CD4-positive, alpha-beta T cell treated with Interleukin-6 at 100 ng/mL for 8 hours (primary cell): ENCODE data around the gene SC5D.
A peak's percentile ranks its signal among the peaks of the same experiment; 100 is the strongest.

Experiments
- DNase-seq: peaks from one replicate; pipeline ENCODE4 v3.0.0-alpha.2; 2020; ENCODE audit warnings: mixed read lengths, low spot score

SC5D gene

DNA sequence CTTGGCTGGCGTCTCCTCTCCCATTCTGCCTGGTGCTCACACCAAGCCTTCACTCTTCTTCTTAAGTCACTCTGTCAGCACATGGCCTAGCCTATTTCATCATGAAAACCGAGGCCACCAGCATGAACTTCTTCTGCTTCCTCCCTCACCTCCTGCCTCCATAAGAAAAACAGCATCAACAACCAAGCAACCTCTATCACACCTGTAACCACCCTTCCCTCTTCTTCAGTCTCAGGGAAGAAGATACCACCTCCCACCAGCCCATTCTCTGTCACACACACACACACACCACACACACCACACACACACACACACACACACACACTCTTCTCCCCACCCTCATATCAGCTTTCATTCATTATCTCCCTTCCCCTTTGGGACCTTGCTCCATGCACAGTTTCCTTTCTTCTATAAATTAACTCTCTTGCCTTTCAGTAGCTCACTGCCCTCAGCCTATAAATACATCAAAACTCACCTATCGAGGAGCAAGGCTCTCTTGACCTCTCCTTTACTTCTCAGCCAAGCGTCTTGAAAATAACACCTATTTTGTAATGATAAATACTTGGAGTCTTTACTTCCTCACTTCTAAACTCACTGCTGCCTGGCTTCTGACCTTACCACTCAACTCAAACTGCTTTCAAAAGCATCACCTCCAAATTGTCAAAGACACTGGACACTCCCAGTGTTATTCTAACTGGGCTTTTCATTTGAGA is 36.6 kb downstream of the SC5D start:
- peak; percentile 15 for DNase-seq

DNA sequence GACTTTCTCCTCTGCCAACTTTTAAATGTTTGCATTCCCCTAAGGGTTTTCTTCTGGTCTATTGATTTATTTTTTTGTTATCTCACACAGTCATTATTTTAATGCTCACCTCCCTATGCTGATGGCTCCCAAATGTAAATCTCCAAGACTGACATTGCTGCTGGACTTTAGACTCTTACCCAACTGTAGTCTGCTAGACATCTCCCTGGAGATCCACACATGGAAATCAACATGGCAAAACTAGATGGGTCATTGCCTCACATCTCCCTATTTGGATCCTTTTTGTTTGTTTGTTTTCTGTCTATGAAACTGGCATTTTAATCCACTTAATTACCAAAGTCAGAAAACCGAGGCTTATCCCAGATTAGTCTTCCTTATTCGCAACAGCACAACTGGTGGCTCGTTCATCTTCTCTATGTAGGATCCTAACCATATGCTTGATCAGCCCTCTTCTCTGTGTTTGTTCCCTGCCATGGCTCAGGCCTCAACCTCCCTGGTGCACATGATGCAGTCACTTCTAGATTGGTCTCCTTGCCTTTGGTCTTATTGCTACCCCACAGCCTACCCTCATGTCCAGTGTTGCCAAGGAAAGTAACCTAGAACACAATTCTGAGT is 37.3 kb downstream of the SC5D start:
- DNase-seq = no peak

DNA sequence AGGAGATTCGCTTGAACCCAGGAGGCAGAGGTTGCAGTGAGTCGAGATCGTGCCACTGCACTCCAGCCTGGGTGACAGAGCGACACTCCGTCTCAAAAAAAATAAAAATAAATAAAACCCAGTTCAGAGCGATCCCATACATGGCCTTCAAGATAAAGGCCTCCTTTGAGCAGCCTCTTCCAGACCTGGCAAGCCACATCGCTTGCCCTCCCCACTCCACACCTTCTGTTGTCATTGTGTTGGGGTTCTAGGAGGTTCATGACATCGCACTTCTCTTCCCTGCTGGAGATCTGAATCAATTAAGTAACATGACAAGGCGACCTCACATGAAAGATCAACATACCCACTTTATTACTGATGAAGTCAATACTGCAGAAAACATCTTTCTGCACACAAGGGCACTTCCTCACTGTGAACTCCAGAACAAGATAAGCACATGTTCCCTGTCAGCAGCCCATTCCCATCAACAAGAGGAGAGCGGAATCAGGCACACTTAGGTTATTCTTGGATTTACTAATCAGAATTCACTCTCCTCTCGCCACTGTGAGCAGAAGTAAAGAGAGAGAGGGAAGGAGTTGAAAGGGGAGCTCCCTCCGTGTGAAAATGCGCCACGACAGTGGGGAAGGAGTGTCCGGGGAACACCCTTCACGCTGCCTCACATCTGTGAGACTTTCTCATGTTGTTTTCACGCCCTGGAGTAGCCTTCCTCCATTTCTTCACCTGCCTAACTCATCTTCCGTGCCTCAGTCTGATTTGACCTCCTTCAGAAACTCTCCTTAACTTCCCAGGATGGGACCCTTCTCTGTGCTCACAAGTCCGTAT is 38.3 kb downstream of the SC5D start:
- DNase-seq = no peak

DNA sequence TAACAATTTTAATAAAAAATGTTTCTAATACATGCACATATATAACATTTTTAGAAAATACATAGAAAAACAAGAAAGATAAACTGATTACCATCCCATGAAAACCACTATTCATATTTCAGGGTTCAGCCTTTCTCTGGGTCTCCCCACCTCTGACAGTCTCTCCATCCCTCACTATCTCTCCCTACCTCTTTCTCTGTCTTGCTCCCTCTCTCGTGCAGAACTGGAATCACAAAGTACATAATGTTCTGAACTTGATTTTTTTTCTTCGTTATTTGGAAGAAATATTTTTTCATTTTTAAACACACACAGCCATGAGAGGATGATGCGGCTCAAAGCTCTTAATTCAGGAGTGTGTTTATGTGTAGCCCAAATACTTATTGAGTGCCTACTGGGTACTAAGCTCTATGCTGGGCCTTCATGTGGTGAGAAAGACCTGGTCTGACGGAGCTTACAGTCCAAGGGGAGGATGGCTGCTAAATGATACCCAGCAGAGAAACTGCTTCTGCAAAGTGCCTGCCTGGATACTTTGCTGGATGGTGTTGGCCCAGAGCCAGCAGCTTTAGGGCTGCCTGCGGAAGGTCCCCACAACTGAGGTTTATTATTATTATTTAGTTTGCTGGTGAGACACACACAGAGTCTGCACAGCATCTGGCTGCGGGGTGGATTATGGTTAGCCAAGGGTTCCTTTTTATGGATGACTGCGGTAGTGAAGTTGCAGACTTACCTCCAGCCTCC is 42.6 kb downstream of the SC5D start:
- no peak for DNase-seq

DNA sequence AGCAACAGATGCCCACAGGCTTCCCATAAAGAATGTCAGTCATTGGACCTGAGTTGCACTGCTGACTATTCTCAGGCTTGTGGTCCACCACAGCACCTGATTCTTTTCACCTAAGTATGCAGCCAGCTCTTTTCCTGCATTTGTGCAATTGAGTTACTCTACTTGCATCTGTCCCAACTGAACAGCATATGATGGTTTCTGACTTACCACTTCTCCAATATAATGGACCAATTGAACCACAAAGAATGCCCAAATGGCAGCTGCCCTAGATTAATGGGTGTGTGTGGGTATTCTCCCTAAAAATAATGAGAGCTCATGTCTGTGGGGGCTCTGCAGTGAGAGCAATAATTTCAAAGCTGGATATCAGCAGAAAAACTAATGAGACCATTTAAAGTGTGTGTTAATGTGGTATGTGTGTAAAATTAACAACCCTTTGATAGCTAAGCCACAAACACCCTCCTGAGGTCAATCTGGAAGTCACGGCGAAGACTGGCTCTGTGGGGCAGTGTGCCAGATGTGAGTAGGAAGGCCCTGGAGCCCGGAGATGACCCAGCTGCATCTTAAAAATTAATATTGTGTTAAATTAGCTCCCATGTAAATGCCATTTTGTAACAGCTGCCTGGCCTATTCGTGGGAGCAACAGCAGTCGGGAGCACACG is 43.8 kb downstream of the SC5D start:
- no peak for DNase-seq

DNA sequence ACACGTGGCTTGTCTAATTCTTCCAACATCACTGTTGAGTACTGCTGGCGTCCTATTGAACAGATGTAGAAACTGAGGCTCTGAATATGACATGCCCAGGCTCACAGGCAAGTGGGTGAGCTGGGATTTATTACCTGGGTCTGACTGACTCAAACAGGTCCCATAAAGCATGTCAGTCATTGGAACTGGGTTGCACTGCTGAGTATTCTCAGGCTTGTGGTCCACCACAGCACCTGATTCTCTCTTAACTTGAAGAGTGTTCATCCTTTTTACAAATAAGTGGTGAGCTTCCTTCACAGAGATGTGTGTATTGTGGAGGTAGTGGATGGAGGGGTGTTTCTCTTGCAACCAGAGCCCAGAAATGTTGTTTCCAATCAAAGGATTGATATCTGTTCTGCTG is 44.5 kb downstream of the SC5D start:
- DNase-seq = no peak

DNA sequence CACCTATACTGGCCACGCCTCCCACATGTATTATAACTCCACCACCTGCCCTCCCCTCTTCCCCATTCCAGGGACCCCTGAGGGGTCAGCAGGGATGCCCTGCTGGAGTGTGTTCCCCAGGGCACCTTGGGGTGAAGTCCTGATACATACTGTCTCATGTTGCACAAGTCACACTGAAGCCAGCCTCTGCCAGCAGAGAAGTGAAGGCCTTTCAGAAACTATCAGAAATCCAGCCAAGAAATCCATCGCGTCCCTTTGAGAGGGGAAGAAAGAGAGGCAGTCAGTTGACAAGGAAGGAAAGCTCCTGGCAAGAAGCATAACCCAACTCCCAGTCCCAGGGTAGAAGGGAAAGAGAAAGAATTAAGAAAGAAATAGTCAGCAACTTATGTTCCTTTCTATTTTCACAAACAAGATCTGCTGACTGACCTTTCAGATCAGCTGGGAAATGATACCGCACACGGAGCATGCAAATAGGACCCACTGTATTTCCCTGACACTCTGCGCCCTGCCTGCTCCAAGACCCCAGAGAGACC is 45.2 kb downstream of the SC5D start:
- no peak for DNase-seq

DNA sequence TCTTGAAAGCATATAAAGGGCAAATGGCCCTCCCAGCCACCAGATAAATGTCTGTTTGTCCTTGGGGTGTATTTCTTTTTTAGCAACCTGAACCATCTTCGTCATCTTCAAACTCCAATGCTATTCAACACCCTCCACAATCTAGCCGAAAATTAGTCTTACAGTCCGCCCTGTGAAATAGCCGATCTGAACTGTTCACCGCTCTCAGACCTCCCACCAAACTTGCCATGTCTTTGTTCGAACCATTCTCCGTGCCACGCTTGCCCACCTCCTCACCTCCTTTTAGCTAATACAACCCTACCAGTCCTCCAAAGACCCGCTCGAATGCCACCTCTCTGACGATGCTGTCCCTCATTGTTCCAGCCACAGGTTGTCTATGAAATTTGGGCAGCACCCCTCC is 46.0 kb downstream of the SC5D start:
- no peak for DNase-seq

DNA sequence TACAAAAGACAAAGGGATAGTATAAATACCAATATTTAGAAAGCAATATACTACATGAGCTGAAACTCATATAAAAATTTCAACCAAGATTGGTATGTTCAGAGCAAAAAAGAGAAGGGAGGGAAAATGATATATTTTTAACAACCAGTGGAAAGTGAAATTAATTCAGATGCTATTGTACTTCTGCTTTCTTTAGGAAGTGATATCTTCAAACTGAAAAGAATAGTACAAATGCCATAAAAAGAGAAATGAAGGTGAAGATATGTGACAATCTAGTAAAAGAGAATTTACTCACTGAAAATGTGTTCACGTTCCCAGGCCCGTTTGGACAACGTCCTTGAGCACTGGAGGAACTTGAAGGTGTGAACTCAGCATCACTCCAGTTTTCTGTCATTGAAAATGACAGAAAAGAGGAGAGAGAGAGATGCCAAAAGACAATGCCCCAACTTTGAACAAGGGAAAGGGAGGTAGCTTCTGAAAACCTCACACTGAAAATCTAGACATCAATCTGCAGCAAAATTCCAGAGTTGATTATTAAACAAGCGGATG is 47.5 kb downstream of the SC5D start:
- DNase-seq = no peak

DNA sequence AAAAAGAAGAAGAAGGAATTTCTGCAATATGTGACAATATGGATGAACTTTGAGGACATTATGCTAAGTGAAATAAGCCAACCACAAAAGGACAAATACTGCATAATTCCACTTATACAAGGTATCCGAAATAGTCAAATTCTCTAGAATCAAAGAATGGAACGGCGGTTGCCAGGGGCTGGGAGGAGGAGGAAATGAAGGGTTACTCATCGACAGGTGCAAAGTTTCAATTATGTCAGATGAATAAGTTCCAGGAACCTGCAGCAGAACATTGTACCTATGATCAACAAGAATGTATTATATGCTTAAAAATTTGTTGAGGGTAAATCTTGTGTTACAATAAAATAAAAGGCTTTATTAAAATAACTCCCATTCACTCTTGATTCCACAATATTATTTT is 49.0 kb downstream of the SC5D start:
- DNase-seq = no peak

DNA sequence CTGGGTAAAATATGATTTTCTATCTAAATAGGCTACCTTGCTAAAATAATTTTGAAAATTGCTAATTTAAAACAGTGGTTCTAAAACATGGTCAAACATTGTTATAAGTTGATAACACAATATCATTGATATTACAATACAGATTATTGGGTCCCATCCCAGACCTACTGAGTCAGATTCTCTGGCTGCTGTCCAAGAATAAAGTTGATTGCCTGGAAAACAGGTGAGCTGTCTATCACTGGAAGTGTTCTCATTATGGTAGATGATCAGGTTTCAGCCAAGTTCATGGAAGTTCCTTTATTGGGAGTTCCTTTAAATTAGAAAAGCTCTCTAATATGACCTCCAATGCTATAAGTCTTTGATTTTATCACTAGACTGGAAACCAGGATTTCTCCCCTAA is 52.3 kb downstream of the SC5D start:
- DNase-seq = no peak

DNA sequence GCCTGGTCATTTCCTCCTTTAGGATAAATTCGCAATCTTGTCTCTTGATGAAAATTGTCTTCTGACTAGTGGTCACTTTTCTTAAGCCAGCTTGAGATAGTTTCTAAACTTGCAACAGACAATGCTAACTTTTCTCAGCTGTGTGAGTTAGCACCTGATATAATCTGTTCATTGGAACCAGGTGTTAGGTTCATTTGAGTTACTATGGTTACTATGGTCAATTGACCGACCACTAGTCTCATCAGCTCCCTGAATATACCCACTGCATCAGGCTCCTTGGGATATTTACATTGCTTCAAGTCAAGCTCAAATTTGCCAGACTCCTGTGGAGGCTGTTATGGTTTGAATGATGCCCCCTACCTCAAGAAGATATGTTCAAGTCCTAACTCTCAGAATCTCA is 54.5 kb downstream of the SC5D start:
- no peak for DNase-seq

DNA sequence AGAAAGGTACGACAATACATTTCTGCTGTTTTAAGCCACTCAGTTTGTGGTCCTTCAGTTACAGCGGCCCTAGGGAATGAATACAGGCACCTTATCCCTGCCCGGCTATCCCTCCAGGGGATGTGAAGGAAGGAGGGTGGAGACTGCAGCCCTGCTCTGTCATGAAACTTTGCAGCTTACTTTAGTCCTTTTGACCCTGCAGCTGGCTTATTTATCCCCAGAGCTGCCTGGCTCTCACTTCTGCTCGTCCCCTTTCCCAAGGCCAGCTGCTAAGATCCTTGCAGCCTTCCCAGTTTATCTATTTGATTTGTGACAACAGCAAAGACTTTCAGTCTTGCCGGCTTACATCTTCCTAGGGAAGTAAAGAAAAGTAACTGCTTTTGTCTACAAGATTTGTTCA is 55.2 kb downstream of the SC5D start:
- no peak for DNase-seq

DNA sequence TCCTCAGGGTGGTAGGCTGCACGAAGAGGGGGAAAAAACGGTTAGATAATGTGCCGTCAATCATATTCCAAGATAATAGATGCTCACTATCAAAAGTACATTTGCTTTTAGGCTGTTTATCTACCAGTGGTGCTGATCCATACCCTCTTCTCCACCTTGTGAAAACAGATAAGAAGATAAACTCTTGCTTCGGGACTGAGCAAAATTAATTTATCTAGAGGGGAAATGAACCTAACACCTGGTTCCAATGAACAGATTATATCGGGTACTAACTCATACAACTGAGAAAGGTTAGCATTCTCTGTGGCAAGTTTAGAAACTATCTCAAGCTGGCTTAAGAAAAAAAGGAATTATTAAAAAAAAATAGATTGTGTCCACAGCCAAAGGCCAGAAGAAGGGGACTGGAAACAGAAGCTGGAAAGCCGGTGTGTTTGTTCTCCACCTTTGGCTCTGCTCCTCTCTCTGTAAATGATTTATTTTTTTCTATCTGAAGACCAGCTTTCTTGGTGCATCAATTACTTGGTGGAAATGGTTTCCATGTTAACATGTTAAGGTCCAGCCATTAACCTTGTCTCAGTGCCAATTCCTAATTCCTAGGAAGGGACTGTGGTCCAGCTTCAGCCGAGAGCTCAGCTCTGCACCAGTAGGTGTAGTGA is 55.8 kb downstream of the SC5D start:
- no peak for DNase-seq

DNA sequence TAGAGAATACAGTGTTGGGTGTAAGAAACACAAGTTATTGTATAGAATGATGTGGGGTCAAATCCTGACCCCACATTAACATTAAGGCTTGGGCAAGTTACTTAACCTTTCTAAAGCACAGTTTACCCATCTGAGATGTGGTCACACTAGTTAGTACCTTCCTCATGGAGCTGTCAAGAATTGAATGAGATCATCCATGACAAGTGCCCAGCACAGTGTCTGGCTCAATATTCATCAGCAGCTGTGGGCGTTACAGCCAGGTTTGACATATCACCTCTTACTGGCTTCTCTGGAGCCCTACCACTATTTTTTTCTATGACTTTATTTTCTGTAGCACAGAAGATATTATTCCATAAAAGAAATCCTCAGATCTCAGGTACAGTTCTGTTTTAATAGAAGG is 57.2 kb downstream of the SC5D start:
- no peak for DNase-seq

DNA sequence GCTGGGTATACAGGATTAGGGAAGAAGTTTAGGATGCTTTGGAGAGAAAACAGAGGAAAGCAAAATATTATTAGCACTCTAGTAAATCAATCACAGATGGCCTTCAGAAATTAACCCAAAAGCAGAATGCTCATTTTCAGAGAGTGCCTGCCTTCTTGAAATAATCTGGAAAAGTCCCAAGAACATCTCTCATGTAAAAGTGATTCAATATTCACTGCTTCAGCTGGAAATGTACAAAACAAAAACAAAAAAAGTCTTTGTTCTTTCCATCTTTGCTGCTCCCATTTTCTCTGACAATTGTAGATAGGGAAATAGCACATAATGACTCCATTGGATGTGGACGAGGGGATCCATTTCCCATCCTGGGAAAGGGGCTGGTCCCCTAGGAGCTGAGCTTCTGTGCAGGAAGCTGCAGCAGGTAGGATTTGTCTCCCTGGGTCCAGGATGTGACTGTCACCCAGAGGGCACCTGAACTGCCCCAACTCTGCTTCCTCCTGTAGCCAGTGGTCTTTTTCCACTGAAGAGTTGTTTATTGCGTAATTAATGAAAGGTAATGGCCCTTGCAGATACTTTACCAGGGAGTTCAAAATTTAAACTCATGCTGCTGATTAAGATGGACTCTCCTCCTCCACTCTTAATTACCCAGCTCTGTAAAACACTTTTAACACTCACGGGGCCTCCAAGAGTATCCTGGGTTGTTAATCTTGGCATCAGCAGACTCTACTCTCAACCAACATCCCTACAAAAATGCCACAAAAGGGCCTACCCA is 57.9 kb downstream of the SC5D start:
- DNase-seq = no peak

DNA sequence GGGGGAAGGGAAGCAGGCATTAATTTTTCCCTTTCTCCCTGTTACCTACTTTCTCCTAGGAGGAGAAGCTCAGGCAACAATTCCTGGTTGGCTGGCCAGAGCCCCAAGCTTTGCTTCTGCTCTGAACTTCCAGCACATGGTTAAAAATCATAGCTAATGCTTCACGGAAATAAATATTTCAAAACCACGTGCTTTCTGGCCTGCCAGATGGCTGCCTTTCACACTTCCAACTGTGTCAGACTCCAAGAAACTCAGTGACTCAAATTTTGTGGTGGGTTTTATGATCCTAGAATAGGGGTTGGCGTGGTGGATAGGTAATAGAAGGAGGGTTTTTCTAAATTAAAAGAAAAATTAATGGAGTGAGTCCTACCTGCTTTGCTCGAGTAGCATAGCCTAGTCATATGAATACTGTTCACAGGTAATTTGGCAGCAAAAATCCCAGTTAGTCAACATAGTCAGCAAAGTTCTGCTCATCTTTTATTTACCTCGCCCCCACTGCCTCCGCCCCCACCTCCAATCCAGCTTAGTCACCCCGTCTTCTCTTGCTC is 58.6 kb downstream of the SC5D start:
- DNase-seq = no peak

DNA sequence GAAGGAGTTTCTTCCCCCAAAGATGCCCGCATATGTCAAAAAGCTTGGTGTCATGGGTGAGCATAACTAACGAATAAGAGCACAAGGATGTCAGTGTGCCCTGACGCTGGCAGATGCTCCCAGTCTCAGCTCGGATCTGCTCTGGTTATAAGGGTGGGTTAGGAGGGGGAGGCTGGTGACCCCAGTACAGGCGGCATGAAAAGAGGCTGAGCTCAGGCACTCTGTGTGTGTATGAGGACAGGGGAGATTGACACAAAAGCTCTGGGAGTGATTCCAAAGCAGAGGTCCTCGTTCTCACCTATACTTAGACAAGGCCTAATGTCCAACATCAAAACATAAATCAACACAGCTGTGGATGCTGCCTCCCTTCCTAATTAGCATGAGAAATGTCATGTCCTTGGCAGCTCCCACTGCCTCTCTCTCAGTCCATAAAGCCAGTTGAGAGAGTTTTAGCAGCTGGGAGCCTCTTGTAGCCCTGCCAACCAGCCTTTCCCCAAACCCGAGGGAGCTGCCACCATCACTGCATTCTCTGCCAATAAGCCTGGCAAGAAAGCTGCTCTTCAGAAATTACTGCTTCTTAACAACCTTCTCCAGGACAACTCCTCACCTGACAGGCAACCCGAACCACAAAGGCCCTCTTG is 59.8 kb downstream of the SC5D start:
- DNase-seq = no peak

DNA sequence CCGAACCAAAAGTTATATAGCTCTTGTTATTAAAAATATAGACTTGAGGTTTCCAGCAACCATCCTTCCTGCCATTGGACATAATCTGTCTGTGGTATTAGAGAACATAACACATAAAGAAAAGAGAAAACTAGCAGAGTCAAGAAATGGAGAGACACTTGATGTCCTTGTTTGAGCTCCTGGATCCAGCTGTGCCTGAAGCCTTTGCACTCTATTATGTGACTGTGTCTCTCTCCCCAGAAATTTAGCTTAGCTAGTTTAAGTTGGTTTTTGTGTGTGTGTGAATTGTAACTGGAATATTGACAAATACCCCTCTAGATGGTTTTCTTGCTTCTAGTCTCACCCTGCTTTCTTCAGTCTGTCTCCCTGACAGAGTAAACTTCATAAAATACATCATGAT is 61.6 kb downstream of the SC5D start:
- DNase-seq = no peak
